GM12878 (cell line): Measurements from ENCODE around the gene MROH2A.

Experiments
- CTCF ChIP-seq, 3 experiments: IDR thresholded peaks in 2 of 3; conservative IDR thresholded peaks in 1 of 3; 2 replicates each; pipeline ENCODE4 v1.5.1; 2011; ENCODE audit warnings: low read depth in 3 of 3, low read length in 3 of 3, mild to moderate bottlenecking in 3 of 3, control low read depth in 2 of 3, moderate library complexity in 2 of 3, inconsistent platforms in 1 of 3, mixed read lengths in 1 of 3; ENCODE audit not compliant: control insufficient read depth in 2 of 3, insufficient read depth in 1 of 3; ENCODE audit errors: extremely low read depth in 1 of 3
- POLR2A ChIP-seq: IDR thresholded peaks from 2 replicates; pipeline ENCODE4 v1.6.1; 2011; ENCODE audit warnings: low read depth, mild to moderate bottlenecking, low read length
- RFX5 ChIP-seq: IDR thresholded peaks from 2 replicates; pipeline ENCODE4 v1.6.1; 2011; ENCODE audit warnings: low read depth, low read length, improper control_type of control experiment
- SUZ12 ChIP-seq: fragments of 200-600 bp; sonication (generic); IDR thresholded peaks from one replicate; pipeline ENCODE4 v1.6.1; 2018; ENCODE audit warnings: antibody characterized with exemption, mild to moderate bottlenecking; ENCODE audit not compliant: unreplicated experiment
- TCF12 ChIP-seq: IDR thresholded peaks from 2 replicates; pipeline ENCODE4 v1.6.1; 2011; ENCODE audit warnings: low read depth, mild to moderate bottlenecking, low read length
- YY1 ChIP-seq: IDR thresholded peaks from 2 replicates; pipeline ENCODE4 v1.6.1; 2011; ENCODE audit warnings: low read depth, mild to moderate bottlenecking, low read length
- ZNF217 ChIP-seq: fragments of 450-650 bp; IDR thresholded peaks from 2 replicates; pipeline ENCODE4 v1.6.1; 2017; ENCODE audit warnings: antibody characterized with exemption, mild to moderate bottlenecking
- ZSCAN29 ChIP-seq: fragments of 450-650 bp; IDR thresholded peaks from 2 replicates; pipeline ENCODE4 v1.6.1; 2017; ENCODE audit warnings: mild to moderate bottlenecking, moderate library complexity

DNA sequence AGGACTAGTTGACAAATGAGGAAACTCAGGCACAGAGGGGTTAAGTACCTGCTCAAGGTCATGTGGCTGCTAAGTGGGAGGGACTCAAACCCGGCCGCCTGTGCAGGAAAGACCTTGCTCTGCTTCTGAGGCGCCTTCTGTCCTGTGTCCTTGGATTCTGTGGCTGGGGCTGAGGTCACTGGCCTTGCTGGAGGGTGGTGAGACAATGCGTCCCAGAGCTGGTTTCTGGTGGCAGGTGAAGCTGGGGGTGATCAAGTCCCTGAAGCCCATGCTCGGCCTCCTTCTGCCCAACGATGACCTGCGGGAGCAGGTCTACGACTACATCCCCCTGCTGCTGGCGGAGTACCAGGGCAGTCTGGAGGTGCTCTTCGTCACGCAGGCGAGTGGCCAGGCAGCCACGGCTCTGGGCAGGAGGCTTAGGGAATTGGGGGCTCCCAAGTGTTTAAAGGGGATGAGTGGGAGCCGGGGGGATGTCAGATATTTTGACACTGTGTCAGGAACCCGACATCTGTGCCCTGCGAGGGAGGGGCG, 16.1 kb downstream of the MROH2A start:
- TF ChIP-seq CTCF (IDR thresholded peaks at IDR 0.05 in 2 of 3, conservative IDR thresholded peaks at IDR 0.05 in 1 of 3; ENCODE audit: control insufficient read depth in 2 of 3, extremely low read depth in 1 of 3, insufficient read depth in 1 of 3, low read depth in 3 of 3, low read length in 3 of 3), result no peak
- TF ChIP-seq TCF12, result no peak
- no peak for TF ChIP-seq RFX5
- no peak for TF ChIP-seq SUZ12
- no peak for TF ChIP-seq YY1
- TF ChIP-seq ZSCAN29, result no peak
- TF ChIP-seq POLR2A, result no peak
- no peak for TF ChIP-seq ZNF217
